ENCODE measurements around the gene RNASE8. TPM values are rescaled to one million over a fixed set of nuclear protein-coding genes. Genes with fewer than 3 reads are reported as not detected.

RNASE8 gene
- total and polyA plus RNA-seq, 8 donors: not detected

- no peak for TF ChIP-seq CTCF (IDR thresholded peaks at IDR 0.05)
- DNase-seq: peak; percentile 53 to 85
- Histone ChIP-seq H3K36me3 (peaks cover 0 to 3% (median 0%) of the 10 kb centered on the region in 4 donors), H3K4me3 (peak within 1 kb of the TSS; percentile 62 to 76 (median 66)), H3K27ac (peak within 1 kb of the TSS; percentile 90 to 96 (median 93)), H3K27me3 (no peaks in the 10 kb centered on the region), H3K4me1 (peaks cover 27 to 79% (median 46%) of the 10 kb centered on the region in 4 donors), H3K9me3 (no peaks in the 10 kb centered on the region)
- WGBS, 5 donors: 0 to 2% (median 1%) methylated on average over 6 to 46 of the region's 90 CpGs
- intact Hi-C loops (cut with DNase I; ENCODE audit: low total_unique reads): no loop called here
These were observed 40.7 kb downstream of the RNASE8 start, which contains the start of gene ZNF219 for GRCh38 chr14:21098076-21098891. ZNF219 (minus strand) TSS chr14:21098655; CDS start chr14:21093591, 5,064 bp downstream.

- WGBS, 5 donors: 6 to 15% (median 10%) methylated on average over 16 of the region's 16 CpGs
- no peak for DNase-seq
- intact Hi-C loops (cut with DNase I; ENCODE audit: low total_unique reads): no loop called here
These were observed 41.4 kb downstream of the RNASE8 start for GRCh38 chr14:21098892-21099595.

DNA sequence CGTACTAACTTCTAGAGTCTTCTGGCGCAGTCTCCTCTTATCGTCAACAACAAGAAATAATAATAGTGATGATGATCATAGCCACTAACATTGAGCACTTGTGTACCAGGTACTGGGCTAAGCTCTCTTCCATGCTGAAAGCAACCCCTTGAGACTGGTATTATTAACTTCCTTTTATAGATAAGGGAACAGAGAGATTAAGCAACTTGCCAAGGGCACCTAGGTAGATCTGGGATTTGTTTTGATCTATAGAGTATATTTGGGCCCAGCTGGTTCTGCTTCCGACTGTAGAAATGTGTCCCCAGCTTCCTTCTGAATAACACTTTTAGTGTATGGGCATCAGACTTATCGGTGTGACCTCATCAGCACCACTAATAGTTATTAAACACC, 42.0 kb downstream of the RNASE8 start:
- Histone ChIP-seq H3K36me3 (no peaks in the 10 kb centered on the region), H3K27ac (peak overlapping the region; percentile 74 to 96 (median 93)), H3K4me1 (peaks cover 30 to 76% (median 49%) of the 10 kb centered on the region in 4 donors), H3K4me3 (peak overlapping the region in 3 of 4 donors; percentile 62 to 76 (median 68)), H3K27me3 (no peaks in the 10 kb centered on the region), H3K9me3 (no peaks in the 10 kb centered on the region)
- DNase-seq: no peak
- TF ChIP-seq POLR2AphosphoS5 (IDR thresholded peaks at IDR 0.05) (peak in 1 of 3 donors; percentile 9), CTCF (IDR thresholded peaks at IDR 0.05) (no peak)
- intact Hi-C loops (cut with DNase I; ENCODE audit: low total_unique reads): no loop called here
- WGBS, 5 donors: 25 to 45% (median 36%) methylated on average over 5 of the region's 5 CpGs

More at GRCh38 chr14:21098892-21099595, 41.4 kb downstream of the RNASE8 start:
- H3K4me1 ChIP-seq: peaks cover 30 to 74% (median 48%) of the 10 kb centered on the region in 4 donors
- H3K9me3 ChIP-seq: no peaks in the 10 kb centered on the region
- no peaks in the 10 kb centered on the region for H3K27me3 ChIP-seq
- peak overlapping the region; percentile 90 to 96 (median 93) for H3K27ac ChIP-seq
- TF ChIP-seq CTCF (IDR thresholded peaks at IDR 0.05) (no peak), POLR2A (IDR thresholded peaks at IDR 0.05) (no peak), EP300 (IDR thresholded peaks at IDR 0.05) (no peak), POLR2AphosphoS5 (IDR thresholded peaks at IDR 0.05) (no peak)
- no peaks in the 10 kb centered on the region for H3K36me3 ChIP-seq
- H3K4me3 ChIP-seq: peak overlapping the region; percentile 62 to 76 (median 66)

- H3K4me1 ChIP-seq: peaks cover 36 to 79% (median 56%) of the 10 kb centered on the region in 4 donors
- peak in 1 of 2 donors; percentile 61 for DNase-seq
- intact Hi-C loops (cut with DNase I; ENCODE audit: low total_unique reads): no loop called here
These were observed 43.3 kb downstream of the RNASE8 start, which contains the start of gene TMEM253 for GRCh38 chr14:21100931-21101330. TMEM253 (plus strand) TSS chr14:21101066; CDS start chr14:21101344, 278 bp downstream.

More at GRCh38 chr14:21100931-21101330, 43.3 kb downstream of the RNASE8 start, which contains the start of gene TMEM253:
- 54 to 77% (median 63%) methylated on average over 5 of the region's 5 CpGs for WGBS, 5 donors
- H3K27ac ChIP-seq: peak within 1 kb of the TSS; percentile 27 to 96 (median 93)
- H3K36me3 ChIP-seq: no peaks in the 10 kb centered on the region
- no peak within 1 kb of the TSS for H3K4me3 ChIP-seq
- TF ChIP-seq CTCF (IDR thresholded peaks at IDR 0.05) (no peak), POLR2AphosphoS5 (IDR thresholded peaks at IDR 0.05) (no peak), POLR2A (IDR thresholded peaks at IDR 0.05) (no peak), EP300 (IDR thresholded peaks at IDR 0.05) (no peak)
- no peaks in the 10 kb centered on the region for H3K27me3 ChIP-seq
- H3K9me3 ChIP-seq: no peaks in the 10 kb centered on the region

Data from stomach (tissue), 9 donors.